Stimulated activated naive CD8-positive, alpha-beta T cell treated with anti-CD3 and anti-CD28 coated beads, Interleukin-15, amount 100 ng/mL, for 72 hours (primary cell): ENCODE measurements around the gene ARAP2.
A peak's percentile ranks its signal among the peaks of the same experiment; 100 is the strongest.

Source experiments
- ATAC-seq: fragments of 150-1000 bp; cut with Tn5 transposase; 2 replicates; pipeline ENCODE4 v1.10.0; 2021; ENCODE audit warnings: mild to moderate bottlenecking, moderate library complexity
- DNase-seq, 2 donors: peaks; one replicate each; pipeline ENCODE4 v3.0.0; 2021 to 2022
- H3K27ac Mint-ChIP-seq, 2 donors: one replicate each; pipeline ENCODE4 v1.8.0; 2022; ENCODE audit warnings: mild to moderate bottlenecking in 2 of 2, mixed read lengths in 2 of 2, moderate library complexity in 2 of 2
- H3K27me3 Mint-ChIP-seq: one replicate; pipeline ENCODE4 v1.8.0; 2022; ENCODE audit warnings: mixed read lengths
- H3K4me1 Mint-ChIP-seq: one replicate; pipeline ENCODE4 v1.8.0; 2022; ENCODE audit warnings: mild to moderate bottlenecking, mixed read lengths
- H3K4me3 Mint-ChIP-seq, 2 donors: one replicate each; pipeline ENCODE4 v1.8.0; 2022; ENCODE audit warnings: mild to moderate bottlenecking in 2 of 2, mixed read lengths in 2 of 2, moderate library complexity in 1 of 2
- H3K9me3 Mint-ChIP-seq, 2 donors: one replicate each; pipeline ENCODE4 v1.8.0; 2022; ENCODE audit warnings: mixed read lengths in 2 of 2

The ARAP2 gene

DNA sequence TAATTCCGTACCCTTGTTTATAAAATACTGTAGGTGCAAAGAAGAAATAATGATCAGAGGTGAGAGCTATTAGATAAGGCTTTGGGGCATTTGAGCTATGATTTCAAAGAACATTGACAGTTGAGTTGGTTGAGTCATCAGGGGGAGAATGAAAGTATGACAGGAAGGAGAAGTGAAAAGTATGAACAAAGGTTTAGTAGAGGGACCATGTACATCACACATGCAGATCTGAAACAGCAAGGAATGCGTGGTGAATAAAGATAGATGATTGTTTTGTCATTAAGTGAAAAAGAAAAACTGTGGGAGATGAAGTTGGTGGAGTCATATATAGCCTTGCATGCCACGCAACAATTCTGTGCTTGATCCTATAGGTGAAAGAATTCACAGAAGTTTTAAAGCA is 163.1 kb downstream of the ARAP2 start:
- no peak overlapping the region for H3K4me3 Mint-ChIP-seq
- ATAC-seq (peak; percentile 97), DNase-seq (no peak)
- H3K27ac Mint-ChIP-seq, result no peak overlapping the region
- peaks cover 6% of the 10 kb centered on the region for H3K4me1 Mint-ChIP-seq
- H3K9me3 Mint-ChIP-seq, result no peaks in the 10 kb centered on the region
- H3K27me3 Mint-ChIP-seq, result no peaks in the 10 kb centered on the region

DNA sequence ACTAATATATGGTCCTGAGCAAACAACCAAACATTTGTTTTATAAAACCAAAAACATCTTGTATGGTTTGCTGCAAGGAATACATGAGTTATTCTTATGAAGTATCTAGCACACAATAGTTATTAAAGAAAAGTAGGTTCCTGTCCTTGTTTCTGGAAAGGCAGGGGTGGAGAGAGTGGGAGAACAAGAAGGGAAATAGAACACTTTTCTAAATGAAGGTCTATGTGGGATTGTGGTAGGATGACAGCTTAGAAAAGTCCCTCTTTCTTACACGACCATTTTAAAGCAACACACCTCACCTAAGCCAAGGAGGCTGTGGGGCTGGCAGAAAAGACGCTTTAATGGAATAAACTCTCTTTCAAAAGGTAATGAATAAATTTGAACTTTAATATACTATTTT is 164.6 kb downstream of the ARAP2 start:
- no peaks in the 10 kb centered on the region for H3K9me3 Mint-ChIP-seq
- no peak for ATAC-seq

DNA sequence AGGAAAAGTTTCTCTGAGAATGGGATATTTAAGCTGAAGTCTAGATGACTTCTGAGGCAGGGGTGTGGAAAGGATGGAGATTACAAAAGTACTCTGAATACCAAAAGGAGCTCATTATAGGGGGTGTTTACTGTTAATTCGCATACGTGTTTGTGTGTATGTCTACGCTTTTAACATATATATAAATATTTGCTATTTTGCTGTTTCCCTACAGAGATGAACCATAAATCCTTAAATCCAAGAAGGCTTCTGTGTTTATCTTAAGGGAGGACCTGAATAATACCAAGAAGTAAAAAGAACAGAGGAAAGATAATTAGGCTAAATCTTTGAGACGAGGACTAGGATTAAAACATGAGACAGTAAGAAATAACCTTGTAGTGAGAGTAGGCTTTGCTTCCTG is 166.0 kb downstream of the ARAP2 start:
- ATAC-seq (no peak), DNase-seq (no peak)
- no peaks in the 10 kb centered on the region for H3K4me1 Mint-ChIP-seq
- no peak overlapping the region for H3K27ac Mint-ChIP-seq
- H3K4me3 Mint-ChIP-seq, result no peak overlapping the region
- no peaks in the 10 kb centered on the region for H3K27me3 Mint-ChIP-seq
- no peaks in the 10 kb centered on the region for H3K9me3 Mint-ChIP-seq

More for the DNA sequence above, 164.6 kb downstream of the ARAP2 start:
- H3K27ac Mint-ChIP-seq, result peak overlapping the region in 1 of 2 donors; percentile 53
- no peak overlapping the region for H3K4me3 Mint-ChIP-seq
- H3K4me1 Mint-ChIP-seq, result no peaks in the 10 kb centered on the region
- no peak for DNase-seq
- no peaks in the 10 kb centered on the region for H3K27me3 Mint-ChIP-seq

DNA sequence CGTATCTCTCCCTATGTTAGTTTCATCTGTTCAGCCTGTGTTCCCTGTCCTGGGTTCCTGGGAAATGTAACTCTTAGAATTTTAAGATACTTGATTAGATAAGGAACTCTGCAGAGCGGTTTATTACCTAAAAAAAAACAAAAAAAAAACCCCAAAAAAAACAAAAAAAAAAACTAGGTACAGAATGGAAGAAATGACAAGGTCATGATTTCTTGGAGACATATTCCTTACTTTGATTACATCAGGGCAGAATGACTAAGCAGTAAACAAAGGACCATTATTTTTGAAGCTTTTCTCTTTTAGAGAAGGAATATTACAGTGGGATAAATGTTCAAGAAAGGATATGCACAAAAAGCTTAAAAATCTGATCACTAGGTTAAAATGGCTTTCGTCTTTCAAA is 171.8 kb downstream of the ARAP2 start:
- no peak overlapping the region for H3K27ac Mint-ChIP-seq
- H3K9me3 Mint-ChIP-seq, result no peaks in the 10 kb centered on the region
- no peak for ATAC-seq
- no peak overlapping the region for H3K4me3 Mint-ChIP-seq
- no peaks in the 10 kb centered on the region for H3K4me1 Mint-ChIP-seq
- no peaks in the 10 kb centered on the region for H3K27me3 Mint-ChIP-seq
- DNase-seq, result no peak

DNA sequence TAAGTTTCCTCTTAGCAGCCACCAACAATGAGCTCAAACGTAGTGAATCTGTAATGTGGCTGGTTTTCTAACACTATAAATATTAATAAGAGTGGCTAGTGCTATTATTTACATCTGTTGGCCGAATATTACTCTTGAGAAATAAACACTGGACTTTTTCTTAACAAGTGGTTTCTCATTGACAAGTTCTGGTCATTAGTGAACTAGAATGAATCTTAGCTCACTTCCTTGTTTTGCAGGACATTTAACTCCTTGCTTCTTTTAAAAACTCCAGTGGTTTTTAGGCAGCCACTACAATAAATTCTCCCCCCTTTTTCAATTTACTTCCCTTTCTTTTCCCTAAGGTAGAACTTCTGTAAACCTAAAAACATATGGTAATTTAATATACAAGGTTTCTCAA is 177.2 kb downstream of the ARAP2 start:
- H3K27me3 Mint-ChIP-seq, result no peaks in the 10 kb centered on the region
- no peak overlapping the region for H3K27ac Mint-ChIP-seq
- no peak overlapping the region for H3K4me3 Mint-ChIP-seq
- ATAC-seq (no peak), DNase-seq (no peak)
- H3K4me1 Mint-ChIP-seq, result no peaks in the 10 kb centered on the region
- peaks cover 2 to 9% of the 10 kb centered on the region in 2 donors for H3K9me3 Mint-ChIP-seq

DNA sequence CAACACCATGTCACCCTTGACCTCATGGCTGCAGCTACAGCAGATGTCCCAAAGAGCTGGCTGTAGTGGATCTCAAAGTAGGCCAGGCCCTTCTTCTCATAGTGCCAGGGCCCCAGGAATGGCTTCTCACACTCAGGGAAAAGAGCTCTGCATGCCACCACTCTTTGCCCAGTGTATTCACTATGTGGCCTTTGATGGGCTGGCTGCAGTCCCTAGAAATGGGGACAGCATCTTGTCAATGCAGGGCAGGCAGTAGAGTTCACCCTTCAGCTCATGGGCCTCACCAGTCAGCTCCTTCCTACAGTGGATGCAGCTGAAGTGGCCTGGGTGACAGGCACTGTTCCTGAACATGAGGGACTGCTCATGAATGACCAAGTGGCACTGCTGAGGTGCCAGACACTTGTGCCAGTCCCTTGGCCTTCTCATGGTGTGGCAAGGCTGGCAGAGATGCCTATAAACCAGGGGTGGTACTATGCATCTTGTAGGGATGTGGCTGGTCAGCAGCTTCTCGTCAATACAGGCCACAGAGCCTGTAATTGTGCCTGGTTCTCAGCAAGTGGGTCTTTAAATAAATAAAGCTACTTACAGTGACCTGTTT is 178.9 kb downstream of the ARAP2 start:
- Mint-ChIP-seq H3K4me3 (no peak overlapping the region), H3K9me3 (peaks cover 9 to 18% of the 10 kb centered on the region in 2 donors), H3K27ac (no peak overlapping the region), H3K4me1 (no peaks in the 10 kb centered on the region), H3K27me3 (no peaks in the 10 kb centered on the region)
- DNase-seq, result no peak
- no peak for ATAC-seq

DNA sequence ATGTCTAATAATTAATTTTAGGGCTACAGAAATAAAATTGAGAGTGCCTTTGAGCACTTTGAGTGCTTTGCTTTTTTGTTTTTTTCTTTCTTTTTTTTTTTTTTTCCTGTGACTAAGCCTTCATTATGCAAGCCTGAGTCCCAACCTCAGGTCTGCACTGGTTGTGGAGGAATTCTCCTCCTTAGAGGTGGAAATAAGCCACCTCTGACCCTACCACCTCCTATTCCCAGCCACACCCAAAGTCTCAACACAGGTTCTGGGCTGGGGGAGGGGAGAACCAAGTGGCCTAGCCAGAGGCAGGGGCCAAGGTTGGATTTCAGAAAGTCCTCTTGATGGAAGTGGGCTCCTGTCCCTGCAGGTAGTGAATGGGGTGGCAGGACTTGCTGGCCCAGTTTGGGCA is 180.2 kb downstream of the ARAP2 start:
- H3K9me3 Mint-ChIP-seq, result peaks cover 9 to 18% of the 10 kb centered on the region in 2 donors
- no peaks in the 10 kb centered on the region for H3K27me3 Mint-ChIP-seq
- no peak overlapping the region for H3K27ac Mint-ChIP-seq
- no peaks in the 10 kb centered on the region for H3K4me1 Mint-ChIP-seq
- DNase-seq, result no peak
- no peak overlapping the region for H3K4me3 Mint-ChIP-seq
- no peak for ATAC-seq

DNA sequence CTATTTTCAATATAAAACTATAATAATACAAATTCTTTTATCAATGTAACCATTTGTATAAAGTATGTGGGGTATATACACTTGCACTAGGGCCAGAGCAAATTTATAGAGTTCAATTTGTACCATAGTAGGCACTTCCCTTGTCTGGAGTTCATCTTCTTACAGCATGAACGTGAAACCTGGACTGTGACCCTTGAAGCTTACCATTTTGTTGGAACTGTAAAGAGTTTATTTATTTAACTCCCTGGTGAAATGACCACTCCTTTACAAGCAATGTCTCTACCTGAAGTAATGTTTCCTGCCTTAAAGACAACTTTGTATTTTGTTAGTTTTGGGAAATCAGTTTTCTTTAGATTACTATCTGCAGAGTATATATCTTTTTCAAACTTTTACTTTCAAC is 188.2 kb downstream of the ARAP2 start:
- Mint-ChIP-seq H3K4me1 (no peaks in the 10 kb centered on the region), H3K4me3 (no peak overlapping the region), H3K27ac (no peak overlapping the region), H3K9me3 (no peaks in the 10 kb centered on the region), H3K27me3 (no peaks in the 10 kb centered on the region)
- ATAC-seq (no peak), DNase-seq (no peak)

DNA sequence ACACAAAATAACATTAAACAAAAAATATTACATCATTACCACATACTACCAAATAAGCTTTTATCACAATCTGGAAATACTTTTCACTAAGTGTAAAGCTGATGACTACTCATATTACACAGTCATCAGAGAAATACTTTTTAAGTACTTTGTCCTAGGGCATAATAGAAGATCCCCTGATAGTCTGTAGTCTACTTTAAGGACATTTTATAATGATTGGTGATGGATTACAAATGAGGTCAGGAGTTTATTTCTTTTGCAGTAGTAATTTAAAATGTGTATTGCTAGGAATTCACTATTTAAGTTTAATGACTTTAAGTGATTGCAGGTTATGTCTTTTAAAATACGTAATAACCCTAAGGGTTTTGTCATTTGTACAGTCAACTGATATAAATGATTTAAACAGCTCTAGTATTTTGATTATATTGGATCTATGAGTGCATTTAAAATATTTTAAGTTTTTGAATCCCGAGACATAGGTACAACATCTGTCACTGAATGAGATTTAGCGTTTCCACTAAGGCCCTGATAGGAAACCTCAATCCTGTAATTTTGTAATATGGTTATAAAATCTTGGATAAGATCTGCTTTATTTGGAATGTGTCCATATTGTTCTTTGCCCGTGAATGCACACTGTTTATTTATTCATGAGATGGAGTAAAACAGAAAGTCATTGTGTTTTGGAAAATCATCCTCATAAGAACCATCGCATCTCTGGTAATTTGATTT is 189.5 kb downstream of the ARAP2 start:
- Mint-ChIP-seq H3K27me3 (no peaks in the 10 kb centered on the region), H3K4me1 (no peaks in the 10 kb centered on the region), H3K9me3 (no peaks in the 10 kb centered on the region), H3K4me3 (no peak overlapping the region), H3K27ac (no peak overlapping the region)
- no peak for DNase-seq
- no peak for ATAC-seq

DNA sequence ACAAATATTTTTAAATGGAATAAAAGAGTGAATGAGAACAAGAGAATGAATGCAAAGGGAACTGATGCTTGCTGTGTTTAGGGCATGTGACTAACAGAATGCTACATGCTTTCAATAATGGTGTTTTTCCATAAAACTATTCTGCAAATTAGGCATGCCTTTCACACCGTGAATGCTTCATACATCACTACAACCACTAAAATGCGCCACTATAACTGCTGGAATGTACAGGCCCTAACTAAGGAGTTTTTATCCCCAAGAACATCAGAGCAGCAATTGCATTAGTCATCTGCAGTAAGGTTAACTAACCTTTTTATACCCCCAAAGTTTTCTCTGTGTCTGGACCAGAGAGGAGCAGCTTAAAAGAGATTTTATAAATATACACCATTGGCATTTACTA is 190.4 kb downstream of the ARAP2 start:
- no peak overlapping the region for H3K27ac Mint-ChIP-seq
- ATAC-seq (no peak), DNase-seq (no peak)
- no peaks in the 10 kb centered on the region for H3K4me1 Mint-ChIP-seq
- no peaks in the 10 kb centered on the region for H3K27me3 Mint-ChIP-seq
- H3K9me3 Mint-ChIP-seq, result no peaks in the 10 kb centered on the region
- no peak overlapping the region for H3K4me3 Mint-ChIP-seq

DNA sequence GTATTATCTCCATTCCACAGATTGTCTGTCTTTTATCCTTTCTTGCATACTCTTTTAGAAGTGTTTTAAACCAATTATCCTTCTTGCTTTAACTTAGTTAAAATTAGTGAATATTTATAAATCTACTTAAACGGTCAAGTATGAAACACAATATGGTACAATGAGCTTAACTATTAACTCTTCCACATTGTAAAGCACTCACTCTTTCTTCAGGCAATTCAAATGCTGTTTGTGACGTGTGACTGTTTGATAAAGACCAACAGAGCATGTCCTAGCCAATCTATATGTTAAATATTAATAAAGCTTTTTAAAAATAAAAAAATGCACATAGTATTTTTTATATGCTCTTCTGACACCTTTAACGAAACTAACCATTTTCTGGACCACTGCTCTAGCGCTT is 192.7 kb downstream of the ARAP2 start:
- DNase-seq (no peak), ATAC-seq (no peak)
- H3K4me1 Mint-ChIP-seq, result no peaks in the 10 kb centered on the region
- H3K27me3 Mint-ChIP-seq, result no peaks in the 10 kb centered on the region
- H3K27ac Mint-ChIP-seq, result no peak overlapping the region
- no peaks in the 10 kb centered on the region for H3K9me3 Mint-ChIP-seq
- H3K4me3 Mint-ChIP-seq, result no peak overlapping the region

DNA sequence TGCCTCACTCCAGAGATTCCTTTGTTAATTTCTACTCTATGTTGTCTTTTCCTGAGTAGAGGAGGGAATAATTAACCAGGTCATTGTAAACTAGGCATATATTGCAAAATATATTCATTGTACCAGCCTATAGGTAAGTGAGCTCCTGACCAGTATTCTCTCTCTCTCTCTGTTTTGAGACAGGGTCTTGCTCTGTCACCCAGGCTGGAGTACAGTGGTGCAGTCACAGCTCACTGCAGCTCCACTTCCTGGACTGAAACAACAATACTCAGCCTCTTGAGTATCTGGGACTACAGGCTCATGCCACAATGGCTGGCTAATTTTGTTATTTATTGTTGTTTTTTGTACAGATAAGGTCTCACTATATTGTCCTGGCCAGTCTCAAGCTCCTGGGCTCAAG is 198.3 kb downstream of the ARAP2 start:
- ATAC-seq (peak; percentile 28), DNase-seq (no peak)
- peaks cover 0 to 4% of the 10 kb centered on the region in 2 donors for H3K9me3 Mint-ChIP-seq
- H3K27me3 Mint-ChIP-seq, result no peaks in the 10 kb centered on the region
- H3K4me3 Mint-ChIP-seq, result no peak overlapping the region
- no peaks in the 10 kb centered on the region for H3K4me1 Mint-ChIP-seq
- H3K27ac Mint-ChIP-seq, result no peak overlapping the region

DNA sequence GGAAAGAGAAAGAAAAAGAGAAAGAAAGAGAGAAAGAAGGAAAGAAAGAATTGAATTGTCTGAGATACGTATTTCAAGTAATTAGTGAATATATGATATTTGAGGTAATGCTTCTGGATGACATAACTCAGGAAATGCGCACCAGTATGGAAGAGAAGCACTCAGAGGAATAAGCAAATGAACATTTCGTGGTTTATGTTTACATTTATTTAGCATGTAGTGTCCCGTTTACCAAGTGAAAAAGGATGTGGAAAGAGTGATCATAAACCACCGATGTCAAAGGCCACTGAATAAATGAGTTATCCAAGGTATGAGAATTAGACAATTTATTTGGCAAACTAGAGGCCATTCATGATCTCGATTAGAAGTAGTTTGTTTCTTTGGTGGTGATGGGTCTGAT is 200.4 kb downstream of the ARAP2 start:
- Mint-ChIP-seq H3K4me3 (no peak overlapping the region), H3K27me3 (no peaks in the 10 kb centered on the region), H3K9me3 (peaks cover 0 to 4% of the 10 kb centered on the region in 2 donors), H3K27ac (no peak overlapping the region), H3K4me1 (no peaks in the 10 kb centered on the region)
- ATAC-seq (no peak), DNase-seq (no peak)

DNA sequence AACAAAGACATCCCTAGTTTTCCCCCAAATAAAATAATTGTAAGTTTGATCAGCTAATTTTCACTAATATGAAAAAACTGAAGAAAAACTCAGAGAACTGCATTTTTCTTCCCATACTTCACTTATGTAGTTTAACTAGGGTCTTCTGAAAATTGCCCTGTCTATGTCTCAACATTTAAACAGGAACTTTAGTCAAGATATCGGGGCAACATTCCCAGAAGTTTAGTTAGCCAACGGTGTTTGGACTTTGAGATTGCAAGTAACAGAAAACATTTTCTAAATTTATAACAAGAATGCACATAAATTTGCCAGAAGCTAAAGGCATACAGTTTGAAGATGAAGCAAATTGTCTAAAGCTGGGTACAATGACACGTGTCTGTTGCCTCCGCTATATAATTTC is 201.1 kb downstream of the ARAP2 start:
- ATAC-seq (no peak), DNase-seq (no peak)
- H3K27me3 Mint-ChIP-seq, result no peaks in the 10 kb centered on the region
- H3K4me3 Mint-ChIP-seq, result no peak overlapping the region
- no peaks in the 10 kb centered on the region for H3K4me1 Mint-ChIP-seq
- H3K27ac Mint-ChIP-seq, result no peak overlapping the region
- peaks cover 0 to 4% of the 10 kb centered on the region in 2 donors for H3K9me3 Mint-ChIP-seq

DNA sequence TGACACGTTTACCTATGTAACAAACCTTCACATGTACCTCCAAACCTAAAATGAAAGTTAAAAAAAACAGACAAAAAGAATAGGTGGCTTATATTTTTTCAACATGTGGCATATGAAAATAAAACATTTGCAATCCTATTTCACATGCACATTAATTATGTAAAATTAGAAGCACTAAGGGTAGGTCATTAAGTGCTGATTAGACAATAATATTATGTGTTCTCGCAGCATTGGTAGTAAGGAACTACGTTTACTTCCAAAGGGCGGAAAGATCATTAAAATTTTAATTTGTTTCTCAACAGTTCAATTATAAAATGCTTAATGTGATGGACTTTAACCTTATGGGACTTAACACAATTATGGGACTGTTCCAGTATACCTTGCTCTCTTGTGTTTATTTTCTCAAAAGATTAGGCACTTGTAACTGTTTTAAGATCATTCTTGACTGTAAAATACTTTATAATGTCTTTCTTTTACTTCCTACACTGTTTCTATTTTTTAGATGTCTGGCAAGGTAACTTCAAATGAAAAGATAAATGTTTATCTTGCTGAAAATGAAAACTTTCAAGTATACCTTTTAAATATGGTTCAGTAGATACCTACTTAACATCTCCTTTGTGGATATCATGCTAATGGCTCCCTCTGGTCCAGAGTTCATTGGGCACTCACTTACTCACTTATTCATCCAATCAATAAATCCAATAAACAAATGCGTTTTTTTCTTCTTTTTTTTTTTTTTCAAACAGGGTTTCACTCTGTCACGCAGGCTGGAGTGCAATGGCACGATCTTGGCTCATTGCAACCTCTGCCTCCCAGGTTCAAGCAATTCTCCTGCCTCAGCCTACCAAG is 202.0 kb downstream of the ARAP2 start:
- no peak for ATAC-seq
- H3K27ac Mint-ChIP-seq, result no peak overlapping the region

DNA sequence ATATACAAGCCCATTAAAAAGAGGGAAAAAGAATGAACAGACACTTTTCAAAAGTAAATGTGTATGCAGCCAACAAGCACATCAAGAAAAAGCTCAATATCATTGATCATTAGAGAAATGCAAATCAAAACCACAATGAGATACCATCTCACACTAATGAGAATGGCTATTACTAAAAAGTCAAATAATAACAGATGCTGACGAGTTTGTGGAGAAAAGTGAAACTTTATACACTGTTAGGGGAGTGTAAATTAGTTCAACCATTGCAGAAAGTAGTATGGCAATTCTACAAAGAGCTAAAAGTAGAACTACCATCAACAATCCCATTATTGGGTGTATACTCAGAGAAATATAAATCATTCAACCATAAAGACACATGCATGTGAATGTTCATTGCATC is 203.0 kb downstream of the ARAP2 start:
- H3K9me3 Mint-ChIP-seq, result peaks cover 0 to 4% of the 10 kb centered on the region in 2 donors
- no peaks in the 10 kb centered on the region for H3K27me3 Mint-ChIP-seq
- DNase-seq (no peak), ATAC-seq (no peak)
- H3K27ac Mint-ChIP-seq, result no peak overlapping the region
- no peaks in the 10 kb centered on the region for H3K4me1 Mint-ChIP-seq
- H3K4me3 Mint-ChIP-seq, result no peak overlapping the region

More for the DNA sequence above, 202.0 kb downstream of the ARAP2 start:
- DNase-seq, result no peak
- Mint-ChIP-seq H3K4me3 (no peak overlapping the region), H3K4me1 (no peaks in the 10 kb centered on the region), H3K9me3 (peaks cover 0 to 4% of the 10 kb centered on the region in 2 donors), H3K27me3 (no peaks in the 10 kb centered on the region)
